NCI-H510A (cell line): ENCODE results near the gene KCNQ2.

ENCODE experiments used
- DNase-seq: peaks from one replicate; lab custom pipeline; 2025; lab: John Stamatoyannopoulos, UW

Gene KCNQ2

DNA sequence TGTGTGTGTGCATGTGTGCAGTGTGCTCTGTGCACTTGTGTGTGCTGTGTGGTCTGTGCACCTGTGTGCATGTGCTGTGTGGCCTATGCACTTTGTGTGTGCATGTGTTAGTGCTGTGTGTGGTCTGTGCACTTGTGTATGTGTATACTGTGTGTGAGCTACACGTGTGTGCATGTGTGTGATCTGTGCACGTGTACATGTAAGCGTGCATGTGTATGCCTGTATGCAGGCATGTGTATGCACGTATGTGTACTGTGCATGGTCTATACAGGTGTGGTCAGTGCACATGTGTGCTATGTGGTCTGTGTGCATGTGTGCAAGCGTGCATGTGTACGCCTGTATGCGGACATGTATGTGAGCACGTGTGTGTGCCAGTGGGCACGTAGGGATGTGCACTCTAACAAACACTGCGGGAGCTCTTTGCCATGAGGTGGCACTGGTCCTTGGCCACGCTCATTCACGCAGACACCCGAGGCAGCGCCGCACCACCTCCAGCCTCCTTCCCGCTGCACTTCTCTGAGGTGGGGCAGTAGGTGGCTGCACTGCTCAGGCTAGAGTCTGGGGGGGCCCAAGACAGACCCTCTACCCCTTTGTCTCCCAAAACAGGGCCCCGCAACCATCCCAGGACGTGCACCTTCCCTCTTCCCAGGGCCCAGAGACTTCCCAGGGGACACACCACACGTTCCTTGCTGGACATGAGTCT lies 68.9 kb downstream of the KCNQ2 start:
- DNase-seq: no peak

DNA sequence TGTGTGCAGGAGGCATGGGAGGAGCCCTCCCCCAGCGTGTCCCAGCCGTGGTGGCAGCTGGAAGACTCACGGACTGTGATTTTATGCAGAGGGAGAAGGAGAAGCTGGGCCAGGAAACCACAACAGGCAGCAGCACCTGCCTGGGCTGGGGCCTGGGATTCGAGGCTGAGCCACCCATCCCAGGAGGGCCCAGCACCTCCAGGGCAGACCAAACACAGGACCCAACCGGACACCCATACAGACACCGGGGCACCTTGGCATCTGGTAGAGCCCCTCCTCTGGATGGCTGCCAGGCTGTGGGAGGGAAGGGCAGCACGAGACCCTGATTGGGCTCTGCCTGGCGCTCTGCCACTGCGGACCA lies 69.6 kb downstream of the KCNQ2 start:
- DNase-seq: no peak

DNA sequence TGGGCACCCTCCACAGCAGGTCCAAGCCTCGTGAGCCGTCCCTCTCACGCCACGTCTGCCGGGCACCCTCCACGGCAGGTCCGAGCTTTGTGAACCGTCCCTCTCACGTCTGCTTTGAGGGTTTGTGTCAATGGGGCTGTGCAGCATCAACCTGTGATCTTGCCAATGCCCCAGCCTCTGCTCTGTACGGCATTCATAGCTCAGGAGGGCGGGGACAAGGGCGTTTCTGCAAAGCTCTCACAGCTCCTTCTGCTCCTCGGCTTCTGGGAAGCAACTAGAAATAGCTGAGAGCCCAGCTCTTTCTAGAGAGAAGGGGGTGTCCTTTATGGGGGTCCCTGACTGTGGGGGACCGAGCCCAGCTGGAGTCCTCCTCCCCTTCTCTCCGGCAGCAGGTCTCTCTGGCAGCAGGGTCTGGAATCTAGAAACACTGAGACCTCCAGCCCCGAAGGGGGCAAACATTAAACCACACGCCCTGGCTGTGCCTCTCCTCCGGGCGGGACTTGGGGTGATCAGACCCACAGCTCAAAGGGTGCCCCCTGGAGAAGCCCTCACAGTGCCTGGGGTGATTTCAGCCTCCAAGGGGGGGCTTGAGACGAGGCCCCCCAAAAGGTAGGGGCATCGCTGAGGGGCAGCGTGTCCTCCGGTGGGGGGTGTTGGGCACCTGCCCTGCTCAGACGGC lies 70.1 kb downstream of the KCNQ2 start:
- no peak for DNase-seq

DNA sequence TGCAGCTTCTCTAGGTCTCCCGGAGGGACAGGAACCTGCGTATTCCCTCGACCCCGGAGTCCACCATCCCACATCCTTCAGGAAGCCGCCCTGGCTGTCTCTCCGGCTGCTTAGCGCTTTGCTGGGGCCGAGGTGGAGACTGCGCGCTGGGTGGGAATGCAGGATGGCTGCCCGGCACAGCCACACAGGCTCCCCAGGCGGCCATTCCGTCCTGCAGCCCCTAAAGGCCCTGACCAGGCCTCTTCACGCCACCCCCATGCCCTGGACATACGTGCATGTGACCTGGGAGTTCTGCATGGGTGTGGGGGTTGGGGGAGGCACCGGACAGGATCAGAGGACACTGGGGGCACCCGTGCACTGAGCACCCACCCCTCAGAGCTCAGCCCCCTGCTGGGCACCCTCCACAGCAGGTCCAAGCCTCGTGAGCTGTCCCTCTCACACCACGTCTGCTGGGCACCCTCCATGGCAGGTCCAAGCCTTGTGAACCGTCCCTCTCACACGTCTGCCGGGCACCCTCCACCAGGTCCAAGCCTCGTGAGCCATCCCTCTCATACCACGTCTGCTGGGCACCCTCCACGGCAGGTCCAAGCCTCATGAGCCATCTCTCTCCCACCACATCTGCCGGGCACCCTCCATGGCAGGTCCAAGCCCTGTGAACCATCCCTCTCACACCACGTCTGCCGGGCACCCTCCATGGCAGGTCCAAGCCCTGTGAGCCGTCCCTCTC lies 70.9 kb downstream of the KCNQ2 start:
- no peak for DNase-seq

- no peak for DNase-seq
Measured at GRCh38 chr20:63400486-63401210, 71.8 kb downstream of the KCNQ2 start.

DNA sequence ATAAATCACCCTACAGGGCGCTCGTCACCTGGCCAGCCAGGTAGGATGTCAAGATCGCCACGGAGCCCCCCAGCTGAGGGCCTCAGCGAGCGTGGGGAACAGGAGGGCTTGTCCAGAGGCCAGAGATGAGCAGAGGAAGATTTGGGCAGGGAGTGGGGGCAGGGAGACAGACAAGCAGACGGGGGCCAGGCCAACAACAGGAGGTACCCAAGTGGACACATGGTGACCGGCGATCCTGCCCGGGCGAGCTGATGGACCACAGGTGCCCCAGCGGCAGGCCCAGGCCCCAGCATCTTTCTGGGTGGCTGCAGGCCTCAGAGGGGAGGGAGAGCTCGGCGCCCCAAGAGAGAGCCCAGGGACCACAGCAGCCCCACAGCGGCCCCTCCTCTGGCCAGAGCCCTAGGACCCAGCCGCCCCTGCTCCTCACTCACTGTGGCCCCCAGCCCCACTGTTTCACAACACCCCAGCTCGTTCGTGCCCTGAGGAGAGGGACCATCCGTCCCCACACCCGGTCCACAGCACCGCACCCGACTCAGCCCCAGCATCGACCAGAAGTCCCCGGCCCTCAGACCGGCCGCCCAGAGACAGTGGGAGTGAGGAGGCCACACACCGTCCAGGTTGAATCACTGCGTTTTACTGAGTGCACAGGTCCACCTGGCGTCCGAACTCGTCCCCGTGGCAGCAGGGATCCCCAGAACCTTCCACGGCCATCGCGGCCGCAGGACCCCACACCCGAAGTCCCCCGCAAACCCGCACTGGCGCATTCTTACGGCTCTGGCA lies 72.7 kb downstream of the KCNQ2 start:
- no peak for DNase-seq

DNA sequence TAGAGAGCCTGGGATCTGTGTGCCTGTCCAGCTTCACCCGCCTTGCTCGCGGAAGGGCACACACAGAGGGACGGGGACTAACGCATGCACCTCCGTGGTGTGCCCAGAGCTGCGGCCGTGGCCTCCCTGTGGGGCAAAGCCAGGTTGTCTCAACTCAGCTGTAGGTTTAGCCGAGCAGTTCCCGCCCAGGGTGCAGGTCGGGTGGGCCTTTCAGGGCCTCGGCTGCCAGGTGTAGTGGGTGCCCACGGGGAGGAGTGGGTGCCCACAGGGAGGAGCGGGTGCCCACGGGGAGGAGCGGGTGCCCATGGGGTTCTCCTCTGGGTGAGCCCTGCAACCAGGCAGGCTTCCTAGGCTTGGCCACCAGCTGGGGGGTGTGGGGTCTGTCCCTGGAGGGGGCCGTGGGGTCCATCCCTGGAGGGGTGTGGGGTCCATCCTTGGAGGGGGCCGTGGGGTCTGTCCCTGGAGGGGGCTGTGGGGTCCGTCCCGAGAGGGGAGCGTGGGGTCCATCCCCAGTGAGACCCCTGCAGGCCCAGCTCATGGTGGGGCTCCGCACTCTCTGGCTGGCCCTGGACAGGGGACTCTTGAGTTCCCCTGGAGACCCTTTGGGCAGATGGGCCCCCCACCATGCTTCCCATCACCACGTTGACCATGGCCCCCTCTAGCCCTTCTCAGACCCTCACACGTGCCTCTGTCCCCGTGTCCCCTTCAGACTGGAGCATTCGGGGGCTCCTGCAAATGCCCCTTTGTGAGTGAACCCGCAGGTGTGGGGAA lies 73.5 kb downstream of the KCNQ2 start:
- DNase-seq: no peak

GRCh38 chr20:63397946-63398450 lies 74.5 kb downstream of the KCNQ2 start:
- DNase-seq: no peak

GRCh38 chr20:63397155-63397843 lies 75.2 kb downstream of the KCNQ2 start:
- no peak for DNase-seq

GRCh38 chr20:63396300-63396699 lies 76.2 kb downstream of the KCNQ2 start:
- DNase-seq: no peak

- DNase-seq: no peak
Measured at GRCh38 chr20:63395723-63396122, 76.7 kb downstream of the KCNQ2 start.

DNA sequence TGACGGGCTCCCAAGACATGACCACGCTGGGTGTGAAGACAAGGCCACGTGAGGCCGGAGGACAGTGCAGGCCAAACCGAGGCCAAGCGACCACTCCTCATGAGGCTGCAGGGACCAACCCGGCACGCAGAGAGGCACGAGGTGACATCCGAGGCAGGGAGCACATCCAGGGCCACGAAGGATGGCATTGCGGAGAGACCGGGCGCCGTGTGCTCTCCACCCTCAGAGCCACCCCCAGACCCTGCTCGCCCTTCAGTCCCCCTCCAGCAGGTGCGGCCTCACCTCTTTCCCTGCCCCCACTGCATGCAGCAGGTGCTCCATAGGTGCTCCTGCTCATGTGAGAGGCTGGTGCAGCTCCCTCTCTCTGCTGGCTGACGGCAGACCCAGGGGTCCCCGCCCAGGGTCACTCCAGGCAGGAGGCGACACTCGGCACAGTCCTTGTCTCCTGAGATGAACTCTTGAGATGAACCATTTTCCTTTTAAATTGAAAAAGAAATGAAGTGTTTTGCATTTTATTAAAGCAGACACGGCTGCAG lies 77.5 kb downstream of the KCNQ2 start:
- DNase-seq: no peak

- no peak for DNase-seq
Measured at GRCh38 chr20:63394069-63394919, 78.2 kb downstream of the KCNQ2 start.

GRCh38 chr20:63393566-63393965 lies 78.9 kb downstream of the KCNQ2 start:
- DNase-seq: no peak

DNA sequence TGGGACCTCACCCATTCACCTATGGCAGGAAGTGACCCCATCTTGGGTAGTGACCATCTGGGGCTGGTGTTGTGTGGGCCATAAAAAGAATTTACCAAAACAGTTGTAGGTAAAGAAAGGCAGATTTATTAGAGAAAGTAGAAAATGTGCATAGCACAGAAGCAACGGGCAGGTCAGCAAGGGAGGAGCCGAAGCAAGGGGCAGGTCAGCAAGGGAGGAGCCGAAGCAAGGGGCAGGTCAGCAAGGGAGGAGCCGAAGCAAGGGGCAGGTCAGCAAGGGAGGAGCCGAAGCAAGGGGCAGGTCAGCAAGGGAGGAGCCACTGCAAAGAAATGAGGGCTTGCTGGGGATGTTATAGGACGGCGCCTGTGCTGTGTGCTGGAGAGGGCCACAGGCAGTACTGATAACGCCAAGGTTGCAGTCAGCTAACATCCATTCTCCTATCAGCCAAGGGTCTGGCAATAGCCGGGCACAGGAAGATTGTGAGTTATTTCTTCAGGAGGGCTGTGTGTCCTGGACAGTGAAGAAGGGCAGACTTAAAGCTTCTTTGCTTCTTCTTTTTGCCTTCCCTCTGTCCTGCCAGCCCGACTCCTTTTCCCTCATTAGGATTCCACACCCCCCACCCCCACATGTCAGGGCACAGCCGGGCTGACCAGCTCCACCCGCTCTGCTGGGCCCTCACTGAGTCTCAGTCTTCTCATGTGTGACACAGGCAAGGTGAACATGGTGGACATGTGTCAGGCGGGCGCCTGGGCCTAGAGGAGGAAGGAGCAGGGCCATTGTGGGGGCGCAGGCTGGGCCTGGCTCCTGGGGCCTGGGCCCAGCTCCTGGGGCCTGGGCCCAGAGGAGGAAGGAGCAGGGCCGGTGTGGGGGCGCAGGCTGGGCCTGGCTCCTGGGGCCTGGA lies 79.7 kb downstream of the KCNQ2 start:
- no peak for DNase-seq

- no peak for DNase-seq
Measured at GRCh38 chr20:63387917-63388316, 84.5 kb downstream of the KCNQ2 start.

GRCh38 chr20:63387393-63387792 lies 85.1 kb downstream of the KCNQ2 start:
- no peak for DNase-seq

DNA sequence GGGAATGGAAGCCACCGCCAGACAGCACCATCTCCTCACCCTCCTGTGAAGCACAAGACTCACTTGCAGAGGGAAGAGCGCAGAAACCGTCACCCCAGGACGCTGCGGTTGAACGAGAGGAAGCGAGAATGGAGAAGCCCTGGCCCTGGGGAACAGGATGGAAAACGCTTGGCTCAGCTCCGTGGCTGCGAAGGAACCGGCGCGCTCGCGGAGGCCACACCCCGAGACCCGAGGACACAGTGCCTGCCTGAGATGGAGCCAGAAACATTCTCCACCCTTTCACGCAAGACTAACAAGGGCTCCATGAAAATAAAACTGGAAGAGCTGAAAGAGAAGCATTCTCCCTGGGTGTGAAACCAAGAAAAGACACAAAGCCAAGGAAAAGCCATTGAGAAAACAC lies 86.0 kb downstream of the KCNQ2 start:
- DNase-seq: no peak
